Mesendoderm (in vitro differentiated cells): ENCODE data around the gene LENG1.

ENCODE experiments used
- DNase-seq: peaks from one replicate; pipeline ENCODE4 v3.0.0; 2013
- H2AK5ac ChIP-seq: 2 replicates; pipeline ENCODE4 v1.6.1; 2013; ENCODE audit warnings: low read length, inconsistent platforms
- H2BK120ac ChIP-seq: 2 replicates; pipeline ENCODE4 v1.6.1; 2013; ENCODE audit warnings: low read depth, mild to moderate bottlenecking, low read length, moderate library complexity, mixed read lengths
- H2BK15ac ChIP-seq: replicated peaks from 2 replicates; pipeline ENCODE4 v1.6.1; 2013; ENCODE audit warnings: low read depth, mild to moderate bottlenecking, moderate library complexity
- H2BK5ac ChIP-seq: 2 replicates; pipeline ENCODE4 v1.6.1; 2013; ENCODE audit warnings: low read length, inconsistent platforms
- H3K18ac ChIP-seq: 2 replicates; pipeline ENCODE4 v1.6.1; 2013; ENCODE audit warnings: mild to moderate bottlenecking, low read length, mixed read lengths
- H3K23ac ChIP-seq: one replicate; pipeline ENCODE4 v1.6.1; 2013; ENCODE audit warnings: low read length
- H3K27ac ChIP-seq: 2 replicates; pipeline ENCODE4 v1.5.1; 2013; ENCODE audit warnings: low read depth, mild to moderate bottlenecking, inconsistent platforms, low read length, moderate library complexity
- H3K27me3 ChIP-seq: 2 replicates; pipeline ENCODE4 v1.6.1; 2013; ENCODE audit warnings: low read length, control low read depth, mild to moderate bottlenecking, inconsistent platforms; ENCODE audit not compliant: insufficient read depth, poor library complexity
- H3K36me3 ChIP-seq: 2 replicates; pipeline ENCODE4 v1.6.1; 2013; ENCODE audit warnings: low read length, inconsistent platforms; ENCODE audit not compliant: control insufficient read depth, insufficient read depth
- H3K4ac ChIP-seq: one replicate; pipeline ENCODE4 v1.6.1; 2013; ENCODE audit warnings: low read depth, mild to moderate bottlenecking, low read length, moderate library complexity
- H3K4me1 ChIP-seq: 2 replicates; pipeline ENCODE4 v1.6.1; 2013; ENCODE audit warnings: low read depth, low read length, inconsistent platforms; ENCODE audit not compliant: control insufficient read depth
- H3K4me2 ChIP-seq: 2 replicates; pipeline ENCODE4 v1.6.1; 2013; ENCODE audit warnings: low read length
- H3K4me3 ChIP-seq: 2 replicates; pipeline ENCODE4 v1.5.1; 2013; ENCODE audit warnings: mild to moderate bottlenecking, low read length
- H3K56ac ChIP-seq: one replicate; pipeline ENCODE4 v1.6.1; 2013; ENCODE audit warnings: low read length
- H3K79me1 ChIP-seq: 2 replicates; pipeline ENCODE4 v1.6.1; 2013; ENCODE audit warnings: low read length, inconsistent platforms
- H3K79me2 ChIP-seq: 2 replicates; pipeline ENCODE4 v1.6.1; 2013; ENCODE audit warnings: mild to moderate bottlenecking, low read length; ENCODE audit not compliant: control insufficient read depth, insufficient read depth
- H3K9ac ChIP-seq: 2 replicates; pipeline ENCODE4 v1.6.1; 2013; ENCODE audit warnings: low read length, inconsistent platforms
- H4K5ac ChIP-seq: one replicate; pipeline ENCODE4 v1.6.1; 2013; ENCODE audit warnings: low read length
- H4K8ac ChIP-seq: one replicate; pipeline ENCODE4 v1.6.1; 2013; ENCODE audit warnings: low read depth, mild to moderate bottlenecking, control low read depth, low read length, moderate library complexity
- WGBS: extraction: QIAGEN DNeasy Blood & Tissue Kit; methylation state at CpG from one replicate; pipeline ENCODE4 v1.1.7; 2013; ENCODE audit warnings: low lambda C conversion rate, missing lambda C conversion rate; ENCODE audit not compliant: insufficient coverage; ENCODE audit errors: extremely low coverage; 5-methylcytosine and 5-hydroxymethylcytosine counted together

Gene LENG1

GRCh38 chr19:54153731-54154326 is 5.7 kb downstream of the LENG1 start:
- no CpG with 5 or more reads among the region's 10 CpGs for WGBS
- Histone ChIP-seq H2BK15ac (no peak overlapping the region), H3K36me3 (peaks cover 25% of the 10 kb centered on the region), H3K4me1 (no peaks in the 10 kb centered on the region), H3K4me3 (no peak overlapping the region), H3K79me2 (no peaks in the 10 kb centered on the region), H3K23ac (no peak overlapping the region), H3K4ac (no peak overlapping the region), H3K27me3 (no peaks in the 10 kb centered on the region), H2BK120ac (no peak overlapping the region), H4K8ac (no peak overlapping the region), H3K27ac (no peak overlapping the region), H3K9ac (no peak overlapping the region), H3K18ac (no peak overlapping the region), H2AK5ac (no peak overlapping the region), H3K4me2 (no peak overlapping the region), H2BK5ac (no peak overlapping the region), H4K5ac (no peak overlapping the region), H3K56ac (no peak overlapping the region), H3K79me1 (no peaks in the 10 kb centered on the region)
- no peak for DNase-seq

DNA sequence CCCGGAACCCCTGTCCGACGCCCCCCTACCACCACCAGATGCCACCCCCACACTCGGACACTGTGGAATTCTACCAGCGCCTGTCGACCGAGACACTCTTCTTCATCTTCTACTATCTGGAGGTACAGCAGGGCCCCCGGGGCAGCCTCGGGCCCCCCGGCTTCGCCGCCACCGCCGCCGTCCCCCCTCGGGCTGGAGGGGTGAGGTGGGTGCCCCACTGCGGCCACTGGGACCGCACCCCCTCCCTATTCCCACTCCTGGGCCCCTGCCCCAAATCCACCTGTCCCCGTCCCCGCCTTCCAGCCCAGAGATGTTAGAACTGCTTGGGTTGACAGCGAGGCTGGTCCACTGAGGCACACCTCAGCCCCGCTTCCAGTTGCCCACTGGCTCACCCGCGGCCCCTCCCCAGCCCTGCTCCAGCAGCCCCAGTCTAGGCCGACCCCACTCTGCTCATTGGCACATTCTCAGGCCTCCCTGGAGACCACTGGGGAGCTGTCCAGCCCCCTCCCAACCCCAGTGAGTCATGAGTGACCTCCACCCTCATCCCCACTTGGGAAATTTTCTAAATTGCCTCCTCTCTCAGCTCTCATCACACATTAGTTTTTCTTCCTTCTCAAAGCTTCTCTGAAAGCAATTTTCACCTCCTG is 6.5 kb downstream of the LENG1 start:
- Histone ChIP-seq H3K79me1 (no peaks in the 10 kb centered on the region), H4K5ac (no peak overlapping the region), H3K79me2 (no peaks in the 10 kb centered on the region), H3K9ac (no peak overlapping the region), H2AK5ac (no peak overlapping the region), H2BK120ac (no peak overlapping the region), H2BK15ac (no peak overlapping the region), H4K8ac (no peak overlapping the region), H3K27me3 (no peaks in the 10 kb centered on the region), H3K27ac (no peak overlapping the region), H3K4me3 (no peak overlapping the region), H3K4ac (no peak overlapping the region), H2BK5ac (no peak overlapping the region), H3K18ac (no peak overlapping the region), H3K4me2 (no peak overlapping the region), H3K36me3 (peaks cover 27% of the 10 kb centered on the region), H3K4me1 (no peaks in the 10 kb centered on the region), H3K56ac (no peak overlapping the region), H3K23ac (no peak overlapping the region)
- no peak for DNase-seq
- WGBS: no CpG with 5 or more reads among the region's 25 CpGs

DNA sequence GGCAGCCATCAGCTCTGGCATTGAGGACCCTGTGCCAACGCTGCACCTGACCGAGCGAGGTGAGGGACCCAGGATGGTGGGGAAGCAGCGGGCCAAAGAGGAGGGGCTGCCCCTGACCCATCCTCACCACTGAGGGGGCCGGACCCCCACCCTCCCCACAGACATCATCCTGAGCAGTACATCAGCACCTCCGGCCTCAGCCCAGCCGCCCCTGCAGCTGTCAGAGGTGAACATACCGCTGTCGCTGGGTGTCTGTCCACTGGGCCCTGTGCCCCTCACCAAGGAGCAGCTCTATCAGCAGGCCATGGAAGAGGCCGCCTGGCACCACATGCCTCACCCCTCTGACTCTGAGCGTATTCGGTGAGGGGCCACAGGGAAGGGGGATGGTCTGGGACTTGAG is 7.3 kb downstream of the LENG1 start:
- no peaks in the 10 kb centered on the region for H3K79me1 ChIP-seq
- DNase-seq: no peak
- no peaks in the 10 kb centered on the region for H3K27me3 ChIP-seq
- no peak overlapping the region for H3K4me2 ChIP-seq
- peaks cover 32% of the 10 kb centered on the region for H3K36me3 ChIP-seq
- H4K5ac ChIP-seq: no peak overlapping the region
- no peak overlapping the region for H2BK120ac ChIP-seq
- no peak overlapping the region for H3K4me3 ChIP-seq
- H3K27ac ChIP-seq: no peak overlapping the region
- no peak overlapping the region for H3K9ac ChIP-seq
- no peak overlapping the region for H4K8ac ChIP-seq
- WGBS: no CpG with 5 or more reads among the region's 12 CpGs
- no peak overlapping the region for H3K4ac ChIP-seq
- H3K79me2 ChIP-seq: no peaks in the 10 kb centered on the region
- H2AK5ac ChIP-seq: no peak overlapping the region
- H3K23ac ChIP-seq: no peak overlapping the region
- no peak overlapping the region for H3K18ac ChIP-seq
- H3K56ac ChIP-seq: no peak overlapping the region
- no peaks in the 10 kb centered on the region for H3K4me1 ChIP-seq
- no peak overlapping the region for H2BK5ac ChIP-seq
- H2BK15ac ChIP-seq: no peak overlapping the region

DNA sequence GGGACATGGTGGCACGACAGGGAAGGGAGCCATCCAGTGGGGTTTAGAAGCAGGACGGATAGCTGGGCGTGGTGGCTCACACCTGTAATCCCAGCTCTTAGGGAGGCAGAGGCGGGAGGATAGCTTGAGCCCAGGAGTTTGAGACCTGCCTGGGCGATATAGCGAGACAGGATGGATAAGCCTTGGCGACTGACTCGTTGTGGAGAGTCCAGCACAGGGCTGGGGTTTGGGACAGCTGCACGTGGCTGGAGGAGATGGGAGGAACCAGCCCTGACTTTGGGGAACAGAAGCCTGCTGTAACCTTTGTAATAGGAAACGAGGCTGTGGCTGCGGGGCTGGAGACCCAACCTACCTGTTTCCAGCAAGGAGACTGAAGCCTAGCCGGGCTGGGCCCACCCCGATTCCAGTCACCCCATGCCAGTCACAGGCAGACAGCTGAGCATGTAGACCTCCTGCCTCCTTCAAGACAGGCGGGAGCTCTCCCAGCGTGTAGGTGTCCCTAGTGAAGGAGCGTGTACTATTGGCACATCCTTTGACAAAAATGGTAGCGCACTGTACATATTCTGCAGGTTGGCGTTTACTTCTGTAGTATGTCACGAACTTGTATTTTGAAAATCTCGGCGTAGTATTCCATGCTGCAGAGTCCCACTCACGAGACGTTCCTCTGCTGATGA is 8.0 kb downstream of the LENG1 start:
- Histone ChIP-seq H3K23ac (no peak overlapping the region), H3K27ac (no peak overlapping the region), H3K79me2 (no peaks in the 10 kb centered on the region), H3K79me1 (no peaks in the 10 kb centered on the region), H3K27me3 (no peaks in the 10 kb centered on the region), H3K4ac (no peak overlapping the region), H4K8ac (no peak overlapping the region), H2BK5ac (no peak overlapping the region), H3K18ac (no peak overlapping the region), H4K5ac (no peak overlapping the region), H2AK5ac (no peak overlapping the region), H2BK120ac (no peak overlapping the region), H3K4me2 (no peak overlapping the region), H3K9ac (no peak overlapping the region), H3K36me3 (peaks cover 40% of the 10 kb centered on the region), H3K4me3 (no peak overlapping the region), H2BK15ac (no peak overlapping the region), H3K4me1 (no peaks in the 10 kb centered on the region), H3K56ac (no peak overlapping the region)
- WGBS: no CpG with 5 or more reads among the region's 23 CpGs
- no peak for DNase-seq

- no peak overlapping the region for H3K4me3 ChIP-seq
- peaks cover 44% of the 10 kb centered on the region for H3K36me3 ChIP-seq
- H3K4ac ChIP-seq: no peak overlapping the region
- DNase-seq: no peak
- no peak overlapping the region for H3K56ac ChIP-seq
- no peak overlapping the region for H4K8ac ChIP-seq
- H3K79me1 ChIP-seq: peaks cover 3% of the 10 kb centered on the region
- H3K79me2 ChIP-seq: no peaks in the 10 kb centered on the region
- H3K9ac ChIP-seq: no peak overlapping the region
- H3K18ac ChIP-seq: no peak overlapping the region
- no peak overlapping the region for H3K27ac ChIP-seq
- no peak overlapping the region for H3K4me2 ChIP-seq
- no peak overlapping the region for H2BK15ac ChIP-seq
- no peak overlapping the region for H3K23ac ChIP-seq
- no CpG with 5 or more reads among the region's 12 CpGs for WGBS
- H2BK5ac ChIP-seq: no peak overlapping the region
- H3K27me3 ChIP-seq: no peaks in the 10 kb centered on the region
- no peak overlapping the region for H2AK5ac ChIP-seq
- no peak overlapping the region for H4K5ac ChIP-seq
- no peaks in the 10 kb centered on the region for H3K4me1 ChIP-seq
- H2BK120ac ChIP-seq: no peak overlapping the region
Observed at GRCh38 chr19:54149021-54149812, 10.3 kb downstream of the LENG1 start.
